Measurements from ENCODE around the gene TPGS2.

Gene TPGS2

GRCh38 chr18:36843199-36843598 lies 14.4 kb upstream of the TPGS2 start:
- Histone ChIP-seq H3K18ac (ENCODE audit: low read length) (no peak overlapping the region), H3K4me1 (ENCODE audit: control insufficient read depth in 1 of 2, insufficient read depth in 2 of 2, low read length in 2 of 2) (no peaks in the 10 kb centered on the region), H3K9me3 (ENCODE audit: insufficient read depth, low read depth, low read length) (no peaks in the 10 kb centered on the region), H2BK12ac (ENCODE audit: low read length) (no peak overlapping the region), H3K79me1 (ENCODE audit: low read length) (no peaks in the 10 kb centered on the region), H3K23ac (ENCODE audit: low read length) (no peak overlapping the region), H3K9ac (ENCODE audit: low read length) (no peak overlapping the region), H3K4ac (ENCODE audit: low read depth, low read length) (no peak overlapping the region), H2BK120ac (ENCODE audit: insufficient read depth, low read length, poor library complexity) (no peak overlapping the region), H2AK5ac (ENCODE audit: low read length) (no peak overlapping the region), H3K4me2 (ENCODE audit: low read length) (no peak overlapping the region), H2AFZ (ENCODE audit: insufficient read depth, low read length, poor library complexity) (no peak overlapping the region), H3K14ac (ENCODE audit: low read length) (no peak overlapping the region), H4K12ac (ENCODE audit: low read depth, low read length) (no peak overlapping the region), H3K36me3 (ENCODE audit: control insufficient read depth in 1 of 2, insufficient read depth in 2 of 2, low read length in 2 of 2) (no peaks in the 10 kb centered on the region), H3K27me3 (ENCODE audit: insufficient read depth, low read length) (no peaks in the 10 kb centered on the region), H4K91ac (ENCODE audit: low read depth, low read length) (no peak overlapping the region), H4K8ac (ENCODE audit: low read depth, low read length) (no peak overlapping the region), H2BK5ac (ENCODE audit: low read depth, low read length, poor library complexity) (no peak overlapping the region), H3K79me2 (ENCODE audit: control insufficient read depth, insufficient read depth, low read length, poor library complexity) (no peaks in the 10 kb centered on the region), H3K4me3 (ENCODE audit: low read depth, low read length) (no peak overlapping the region), H3K27ac (ENCODE audit: low read depth, low read length) (no peak overlapping the region)
- 100% methylated on average over 1 of the region's 5 CpGs for WGBS (ENCODE audit: extremely low coverage, insufficient coverage, insufficient read length)
- DNase-seq: no peak

- no peak overlapping the region for H3K27ac ChIP-seq (ENCODE audit: low read depth, low read length)
- no peak overlapping the region for H3K4me2 ChIP-seq (ENCODE audit: low read length)
- no peaks in the 10 kb centered on the region for H3K27me3 ChIP-seq (ENCODE audit: insufficient read depth, low read length)
- no peak overlapping the region for H3K9ac ChIP-seq (ENCODE audit: low read length)
- H3K9me3 ChIP-seq (ENCODE audit: insufficient read depth, low read depth, low read length): no peaks in the 10 kb centered on the region
- H2AK5ac ChIP-seq (ENCODE audit: low read length): no peak overlapping the region
- H3K36me3 ChIP-seq (ENCODE audit: control insufficient read depth in 1 of 2, insufficient read depth in 2 of 2, low read length in 2 of 2): no peaks in the 10 kb centered on the region
- no peak overlapping the region for H2BK5ac ChIP-seq (ENCODE audit: low read depth, low read length, poor library complexity)
- H4K12ac ChIP-seq (ENCODE audit: low read depth, low read length): no peak overlapping the region
- H3K4ac ChIP-seq (ENCODE audit: low read depth, low read length): no peak overlapping the region
- no peak overlapping the region for H3K4me3 ChIP-seq (ENCODE audit: low read depth, low read length)
- H3K4me1 ChIP-seq (ENCODE audit: control insufficient read depth in 1 of 2, insufficient read depth in 2 of 2, low read length in 2 of 2): no peaks in the 10 kb centered on the region
- H2BK12ac ChIP-seq (ENCODE audit: low read length): no peak overlapping the region
- H4K8ac ChIP-seq (ENCODE audit: low read depth, low read length): no peak overlapping the region
- no peak overlapping the region for H2AFZ ChIP-seq (ENCODE audit: insufficient read depth, low read length, poor library complexity)
- WGBS (ENCODE audit: extremely low coverage, insufficient coverage, insufficient read length): no CpG with 5 or more reads among the region's 4 CpGs
- no peak for DNase-seq
- H3K14ac ChIP-seq (ENCODE audit: low read length): no peak overlapping the region
- H2BK120ac ChIP-seq (ENCODE audit: insufficient read depth, low read length, poor library complexity): no peak overlapping the region
- no peak overlapping the region for H3K23ac ChIP-seq (ENCODE audit: low read length)
- no peaks in the 10 kb centered on the region for H3K79me2 ChIP-seq (ENCODE audit: control insufficient read depth, insufficient read depth, low read length, poor library complexity)
- no peaks in the 10 kb centered on the region for H3K79me1 ChIP-seq (ENCODE audit: low read length)
- H3K18ac ChIP-seq (ENCODE audit: low read length): no peak overlapping the region
- no peak overlapping the region for H4K91ac ChIP-seq (ENCODE audit: low read depth, low read length)
Observed at GRCh38 chr18:36839835-36840234, 11.0 kb upstream of the TPGS2 start.

- H3K9me3 ChIP-seq (ENCODE audit: insufficient read depth, low read depth, low read length): no peaks in the 10 kb centered on the region
- no peak overlapping the region for H3K9ac ChIP-seq (ENCODE audit: low read length)
- H3K4me3 ChIP-seq (ENCODE audit: low read depth, low read length): no peak overlapping the region
- no peak overlapping the region for H4K8ac ChIP-seq (ENCODE audit: low read depth, low read length)
- H3K79me2 ChIP-seq (ENCODE audit: control insufficient read depth, insufficient read depth, low read length, poor library complexity): no peaks in the 10 kb centered on the region
- no peak overlapping the region for H3K14ac ChIP-seq (ENCODE audit: low read length)
- no peaks in the 10 kb centered on the region for H3K79me1 ChIP-seq (ENCODE audit: low read length)
- H2AK5ac ChIP-seq (ENCODE audit: low read length): no peak overlapping the region
- no peak overlapping the region for H4K12ac ChIP-seq (ENCODE audit: low read depth, low read length)
- DNase-seq: no peak
- WGBS (ENCODE audit: extremely low coverage, insufficient coverage, insufficient read length): no CpG with 5 or more reads among the region's 1 CpG
- H3K36me3 ChIP-seq (ENCODE audit: control insufficient read depth in 1 of 2, insufficient read depth in 2 of 2, low read length in 2 of 2): no peaks in the 10 kb centered on the region
- no peak overlapping the region for H2BK120ac ChIP-seq (ENCODE audit: insufficient read depth, low read length, poor library complexity)
- no peak overlapping the region for H2AFZ ChIP-seq (ENCODE audit: insufficient read depth, low read length, poor library complexity)
- no peak overlapping the region for H3K27ac ChIP-seq (ENCODE audit: low read depth, low read length)
- H3K18ac ChIP-seq (ENCODE audit: low read length): no peak overlapping the region
- no peaks in the 10 kb centered on the region for H3K27me3 ChIP-seq (ENCODE audit: insufficient read depth, low read length)
- H4K91ac ChIP-seq (ENCODE audit: low read depth, low read length): no peak overlapping the region
- H3K4me1 ChIP-seq (ENCODE audit: control insufficient read depth in 1 of 2, insufficient read depth in 2 of 2, low read length in 2 of 2): no peaks in the 10 kb centered on the region
- H3K23ac ChIP-seq (ENCODE audit: low read length): no peak overlapping the region
- H2BK5ac ChIP-seq (ENCODE audit: low read depth, low read length, poor library complexity): no peak overlapping the region
- no peak overlapping the region for H3K4ac ChIP-seq (ENCODE audit: low read depth, low read length)
- H2BK12ac ChIP-seq (ENCODE audit: low read length): no peak overlapping the region
- H3K4me2 ChIP-seq (ENCODE audit: low read length): no peak overlapping the region
Observed at GRCh38 chr18:36835927-36836326, 7.1 kb upstream of the TPGS2 start.

GRCh38 chr18:36833120-36833519 lies 4.3 kb upstream of the TPGS2 start:
- DNase-seq: no peak
- Histone ChIP-seq H3K27me3 (ENCODE audit: insufficient read depth, low read length) (no peaks in the 10 kb centered on the region), H3K23ac (ENCODE audit: low read length) (no peak overlapping the region), H4K91ac (ENCODE audit: low read depth, low read length) (no peak overlapping the region), H3K4me3 (ENCODE audit: low read depth, low read length) (no peak overlapping the region), H4K12ac (ENCODE audit: low read depth, low read length) (no peak overlapping the region), H2BK12ac (ENCODE audit: low read length) (no peak overlapping the region), H3K9me3 (ENCODE audit: insufficient read depth, low read depth, low read length) (no peaks in the 10 kb centered on the region), H3K36me3 (ENCODE audit: control insufficient read depth in 1 of 2, insufficient read depth in 2 of 2, low read length in 2 of 2) (no peaks in the 10 kb centered on the region), H2AK5ac (ENCODE audit: low read length) (no peak overlapping the region), H3K14ac (ENCODE audit: low read length) (no peak overlapping the region), H3K79me2 (ENCODE audit: control insufficient read depth, insufficient read depth, low read length, poor library complexity) (peaks cover 7% of the 10 kb centered on the region), H3K18ac (ENCODE audit: low read length) (no peak overlapping the region), H3K4me2 (ENCODE audit: low read length) (no peak overlapping the region), H4K8ac (ENCODE audit: low read depth, low read length) (no peak overlapping the region), H2BK5ac (ENCODE audit: low read depth, low read length, poor library complexity) (no peak overlapping the region), H3K9ac (ENCODE audit: low read length) (no peak overlapping the region), H3K4me1 (ENCODE audit: control insufficient read depth in 1 of 2, insufficient read depth in 2 of 2, low read length in 2 of 2) (peaks cover 5% of the 10 kb centered on the region in 2 experiments), H2BK120ac (ENCODE audit: insufficient read depth, low read length, poor library complexity) (no peak overlapping the region), H3K27ac (ENCODE audit: low read depth, low read length) (no peak overlapping the region), H3K79me1 (ENCODE audit: low read length) (peaks cover 8% of the 10 kb centered on the region), H2AFZ (ENCODE audit: insufficient read depth, low read length, poor library complexity) (no peak overlapping the region), H3K4ac (ENCODE audit: low read depth, low read length) (no peak overlapping the region)
- 100% methylated on average over 1 of the region's 2 CpGs for WGBS (ENCODE audit: extremely low coverage, insufficient coverage, insufficient read length)
